UCSD-AML1 (cell line): Measurements from ENCODE around the gene TASL.
"Not testable (repeated sequence)": the region's sequence is repeated elsewhere in the genome, so short reads cannot be mapped to it uniquely, and the experiment has no call there.

Experiments used
- DNase-seq: peaks from one replicate; lab custom pipeline; 2025; ENCODE audit not compliant: unreplicated experiment; lab: John Stamatoyannopoulos, UW

The TASL gene

GRCh38 chrX:30580641-30581040 is 3.1 kb upstream of the TASL start:
- no peak for DNase-seq

- no peak for DNase-seq
These were observed 685 bp downstream of the TASL start for GRCh38 chrX:30576881-30577280.

GRCh38 chrX:30573125-30573524 is 4.4 kb downstream of the TASL start:
- DNase-seq = no peak

GRCh38 chrX:30572678-30573077 is 4.9 kb downstream of the TASL start:
- DNase-seq = no peak

GRCh38 chrX:30572004-30572403 is 5.6 kb downstream of the TASL start:
- DNase-seq = no peak

GRCh38 chrX:30570505-30570904 is 7.1 kb downstream of the TASL start:
- no peak for DNase-seq

GRCh38 chrX:30568136-30568535 is 9.4 kb downstream of the TASL start:
- DNase-seq = no peak

GRCh38 chrX:30563070-30563469 is 14.5 kb downstream of the TASL start:
- DNase-seq = not testable (repeated sequence)

GRCh38 chrX:30561191-30561590 is 16.4 kb downstream of the TASL start:
- DNase-seq = no peak

GRCh38 chrX:30538271-30538670 is 39.3 kb downstream of the TASL start:
- no peak for DNase-seq

- DNase-seq = no peak
These were observed 43.7 kb downstream of the TASL start for GRCh38 chrX:30533835-30534234.

- no peak for DNase-seq
These were observed 44.3 kb downstream of the TASL start for GRCh38 chrX:30533266-30533665.

GRCh38 chrX:30530606-30531005 is 47.0 kb downstream of the TASL start:
- no peak for DNase-seq

GRCh38 chrX:30525732-30526131 is 51.8 kb downstream of the TASL start:
- no peak for DNase-seq

- no peak for DNase-seq
These were observed 56.0 kb downstream of the TASL start for GRCh38 chrX:30521440-30522182.

GRCh38 chrX:30513284-30513683 is 64.3 kb downstream of the TASL start:
- DNase-seq = no peak
